Stimulated activated CD8-positive, alpha-beta memory T cell treated with anti-CD3 and anti-CD28 coated beads, Interleukin-2, amount 100 ng/mL, for 48 hours (primary cell): Measurements from ENCODE around the gene CEP128.

ENCODE experiments used
- DNase-seq, 2 donors: peaks; one replicate each; pipeline ENCODE4 v3.0.0-alpha.2; 2020; ENCODE audit warnings: low read depth in 2 of 2

CEP128 gene

DNA sequence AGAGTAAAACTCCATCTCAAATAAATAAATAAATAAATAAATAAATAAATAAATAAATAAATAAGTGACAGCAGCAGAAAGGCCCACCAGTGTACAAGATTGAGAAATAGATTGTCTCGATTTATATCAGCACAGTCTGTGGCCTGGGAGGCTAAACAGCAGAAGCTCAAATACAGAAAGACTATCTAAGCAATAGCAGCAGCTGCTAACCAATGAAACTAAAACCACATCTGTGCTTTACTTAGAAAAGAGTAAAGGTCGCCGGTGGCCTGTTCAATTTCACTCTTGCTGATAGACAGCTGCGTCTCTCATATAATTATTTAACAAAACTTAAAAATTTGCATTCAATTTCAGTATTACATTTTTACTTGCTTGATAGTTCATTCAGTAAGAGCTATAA, 325.7 kb downstream of the CEP128 start:
- DNase-seq: no peak

DNA sequence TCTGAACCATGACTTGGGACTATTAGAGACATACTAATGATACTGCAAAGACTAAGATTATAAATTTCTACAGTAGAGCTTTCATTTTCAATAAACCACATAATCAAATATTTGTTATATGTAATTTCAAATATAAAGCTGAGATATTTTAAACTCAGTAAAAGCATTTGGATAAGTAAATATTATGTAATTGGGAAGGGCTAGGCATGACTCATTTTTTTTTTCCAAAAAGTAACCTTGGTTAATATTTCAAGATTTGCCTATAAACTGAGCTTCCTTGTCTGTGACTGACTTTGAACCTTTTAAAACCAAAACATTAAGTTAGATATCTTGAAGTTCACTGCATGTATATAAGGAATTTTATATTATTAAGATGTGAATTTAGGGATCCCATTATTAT, 332.5 kb downstream of the CEP128 start:
- no peak for DNase-seq

DNA sequence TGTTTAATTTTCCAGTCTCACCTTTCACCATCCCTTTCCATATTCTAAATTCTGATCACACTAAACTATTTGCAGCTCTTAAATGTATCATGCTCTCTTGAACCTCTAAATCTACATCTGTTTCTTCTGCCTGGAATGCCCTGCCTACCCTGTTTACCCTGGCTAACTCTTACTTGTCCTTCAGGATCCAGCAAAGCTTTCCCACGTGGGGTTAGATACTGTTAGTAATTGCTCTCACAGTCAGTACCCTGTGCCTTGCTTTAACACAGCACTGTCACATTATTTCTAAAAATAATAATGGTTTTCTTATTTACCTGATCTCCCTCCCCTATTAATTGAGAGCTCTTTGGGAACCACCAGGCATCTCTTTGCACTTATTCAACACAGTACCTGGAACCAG, 333.0 kb downstream of the CEP128 start:
- DNase-seq: no peak

DNA sequence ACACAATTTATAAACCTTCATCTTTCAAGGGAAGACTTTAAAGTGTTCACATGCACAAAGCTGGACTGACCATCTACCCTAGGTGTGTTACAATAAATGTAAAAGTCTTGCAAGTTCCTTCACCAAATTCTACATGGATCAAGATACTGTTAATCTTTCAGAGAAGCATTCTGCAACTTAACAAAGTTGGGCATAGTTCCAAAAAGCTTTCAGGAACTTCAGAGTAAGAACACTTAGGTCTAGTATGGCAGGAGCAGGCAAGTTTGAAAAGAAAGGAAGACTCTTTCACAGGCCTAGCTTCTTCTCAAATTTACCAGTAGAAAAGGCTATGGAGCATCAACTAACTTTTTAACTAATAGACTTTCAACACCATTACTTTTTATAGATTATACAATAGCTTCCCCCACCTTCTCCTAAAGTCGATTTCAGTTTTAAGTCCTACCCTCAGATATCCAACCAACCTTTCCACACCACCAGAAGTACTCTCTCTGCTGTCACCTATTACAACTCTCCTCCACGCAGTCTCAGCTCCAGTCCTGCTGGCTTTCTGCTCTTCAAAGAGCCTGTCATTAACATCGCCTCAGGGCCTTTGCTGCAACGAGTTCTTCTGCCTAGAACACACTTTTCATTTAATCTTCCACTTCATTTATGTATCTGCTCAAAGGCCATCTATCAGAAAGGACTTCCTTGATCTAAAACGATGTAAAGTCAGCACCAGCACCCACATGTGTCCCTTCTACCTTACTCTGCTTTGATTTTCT, 333.9 kb downstream of the CEP128 start:
- no peak for DNase-seq

DNA sequence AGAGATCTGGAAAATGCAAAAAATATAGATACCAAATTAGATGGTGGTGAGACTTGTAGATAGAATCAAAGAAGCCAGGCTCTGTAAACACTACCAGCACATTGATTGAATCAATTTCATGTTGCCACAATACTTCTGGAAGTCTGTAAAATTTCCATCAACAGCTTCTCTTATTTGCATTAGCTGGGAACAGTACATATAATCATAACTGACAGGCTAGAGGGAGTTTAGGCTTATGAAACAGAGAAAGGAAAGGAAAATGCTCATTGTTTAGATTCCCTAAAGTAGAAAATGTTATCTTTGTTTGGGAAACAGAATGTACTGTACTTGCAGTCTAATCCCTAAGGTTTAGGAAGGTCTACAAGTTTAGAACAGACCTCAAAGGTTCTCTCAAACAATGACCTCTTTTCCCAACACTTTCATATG, 335.2 kb downstream of the CEP128 start:
- DNase-seq: no peak

DNA sequence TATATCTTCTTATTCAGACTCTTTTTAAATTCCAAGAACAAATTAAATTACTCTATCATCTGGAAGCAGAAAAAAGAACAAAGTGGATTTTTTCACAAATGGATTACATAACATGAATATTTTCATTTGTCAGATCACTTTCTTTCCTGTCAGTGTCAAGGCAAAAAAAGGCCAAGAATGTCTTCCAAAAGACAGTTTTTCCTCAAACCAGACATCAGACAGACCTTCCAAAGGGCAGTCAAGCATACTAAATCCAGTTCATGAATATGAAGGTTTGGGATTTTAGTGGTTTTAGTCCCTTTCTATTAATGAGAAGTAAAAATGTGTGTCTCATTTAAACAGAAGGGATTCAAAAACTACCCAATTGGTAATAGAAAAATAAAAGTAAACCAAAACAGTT, 336.0 kb downstream of the CEP128 start:
- no peak for DNase-seq

DNA sequence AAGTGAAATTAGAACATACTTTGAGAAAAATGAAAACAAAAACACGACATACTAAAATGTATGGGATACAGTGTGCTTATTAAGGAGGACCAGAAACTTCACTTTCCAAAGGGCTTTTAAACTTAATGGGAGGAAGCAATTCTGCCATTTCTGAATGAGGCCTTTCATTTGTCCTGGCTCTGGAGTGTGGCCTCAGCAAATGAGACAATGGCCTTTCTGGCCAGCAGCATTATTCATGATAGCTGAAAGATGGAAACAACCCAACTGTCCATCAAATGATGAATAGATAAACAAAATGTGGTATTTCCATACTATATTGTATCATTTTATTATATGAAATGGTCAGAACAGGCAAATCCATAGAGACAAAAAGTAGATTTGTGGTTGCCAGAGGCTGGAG, 338.6 kb downstream of the CEP128 start:
- no peak for DNase-seq

DNA sequence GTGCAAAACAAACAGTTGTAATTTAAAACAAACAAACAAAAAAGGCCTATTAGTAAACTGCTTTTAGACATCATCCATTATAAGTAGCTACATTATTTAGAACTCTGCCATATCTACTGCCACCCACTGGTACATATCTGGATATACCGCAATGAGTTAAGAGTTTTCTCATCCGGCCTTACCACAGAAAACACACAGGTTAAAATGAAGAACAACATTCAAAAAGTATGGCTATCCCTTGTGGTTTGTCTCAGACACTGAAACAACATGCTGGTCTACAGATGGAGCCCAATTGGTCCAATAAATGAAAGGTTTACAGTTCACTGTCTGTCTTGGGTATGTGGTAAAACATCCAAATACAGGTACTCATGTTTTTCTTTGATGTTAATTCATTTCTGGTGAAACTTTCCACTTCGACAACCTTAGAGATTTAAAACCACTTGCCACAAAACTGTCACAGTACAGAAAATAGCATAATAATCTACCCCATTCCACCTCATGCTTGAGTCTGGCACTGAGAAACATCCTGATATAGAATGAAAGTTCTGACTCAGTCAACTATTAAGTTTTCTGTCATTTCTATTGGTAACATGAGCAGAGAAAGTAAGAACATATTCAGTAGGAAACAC, 354.3 kb downstream of the CEP128 start:
- DNase-seq: no peak

DNA sequence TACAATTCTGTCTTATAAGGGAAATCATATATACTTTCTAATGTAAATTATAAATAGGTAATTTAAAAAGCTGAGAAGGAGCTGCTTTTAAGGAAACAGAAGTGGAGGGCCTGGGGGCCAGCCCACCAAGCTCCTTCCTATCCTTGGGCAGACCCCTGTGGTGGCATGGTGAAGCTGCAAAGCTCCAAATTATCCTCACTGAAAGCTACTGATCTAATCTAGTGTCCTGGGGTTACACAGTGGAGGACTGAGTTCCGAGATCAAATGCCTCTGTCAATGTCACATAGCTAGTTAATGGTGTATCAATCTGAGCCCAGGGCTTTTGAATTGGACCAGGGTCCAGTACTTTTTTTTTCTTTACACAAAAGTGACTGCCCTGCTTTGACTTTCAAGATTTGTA, 355.4 kb downstream of the CEP128 start:
- DNase-seq: no peak

DNA sequence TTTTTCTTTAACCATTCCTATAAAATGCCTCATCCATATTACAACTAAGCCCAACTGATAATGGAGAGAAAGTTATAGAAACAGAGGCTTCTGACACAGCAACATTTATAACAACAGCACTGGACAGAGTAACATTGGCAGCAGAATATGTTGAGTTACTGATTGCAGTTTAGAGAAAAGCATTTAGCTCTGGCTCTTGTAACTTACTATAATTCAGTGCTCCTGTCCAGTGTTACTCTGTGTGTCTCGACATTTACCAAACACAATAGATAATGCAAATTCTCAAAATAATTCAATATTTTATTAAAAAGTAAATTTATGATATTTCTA, 356.1 kb downstream of the CEP128 start:
- DNase-seq: no peak

DNA sequence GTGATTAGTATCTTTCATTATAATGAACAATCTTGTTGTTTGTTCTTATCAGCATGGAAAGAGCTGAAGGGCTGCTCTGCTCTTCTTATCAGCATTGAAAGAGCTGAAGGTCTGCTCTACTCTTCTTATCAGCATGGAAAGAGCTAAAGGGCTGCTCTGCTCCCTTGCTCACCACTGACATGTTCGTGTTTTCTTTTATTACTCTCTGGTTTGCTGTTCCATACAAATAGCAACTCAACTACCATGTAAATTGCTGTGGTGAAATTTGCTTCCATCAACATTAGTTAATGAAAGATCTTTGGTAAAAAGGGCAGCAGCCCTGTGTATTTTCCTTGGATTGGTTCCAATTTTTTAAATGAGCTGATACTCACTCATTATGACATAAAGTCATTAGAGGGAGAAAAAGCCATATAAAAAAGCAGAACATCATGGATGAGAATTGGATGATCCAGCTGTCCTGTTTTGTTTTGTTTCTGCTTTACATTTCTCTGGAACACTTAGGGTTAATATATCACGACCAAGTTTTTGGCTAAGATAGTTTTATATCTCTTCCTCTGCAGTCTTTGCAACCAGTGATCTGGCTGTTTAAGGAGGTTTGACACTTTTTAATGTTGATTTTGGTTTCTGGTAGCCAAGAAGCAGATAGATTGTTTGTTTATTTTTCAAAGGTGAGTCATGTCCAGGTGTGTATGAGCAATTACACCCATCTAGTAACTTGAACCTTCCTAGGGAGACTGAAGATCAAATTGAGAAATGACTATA, 356.6 kb downstream of the CEP128 start:
- no peak for DNase-seq

DNA sequence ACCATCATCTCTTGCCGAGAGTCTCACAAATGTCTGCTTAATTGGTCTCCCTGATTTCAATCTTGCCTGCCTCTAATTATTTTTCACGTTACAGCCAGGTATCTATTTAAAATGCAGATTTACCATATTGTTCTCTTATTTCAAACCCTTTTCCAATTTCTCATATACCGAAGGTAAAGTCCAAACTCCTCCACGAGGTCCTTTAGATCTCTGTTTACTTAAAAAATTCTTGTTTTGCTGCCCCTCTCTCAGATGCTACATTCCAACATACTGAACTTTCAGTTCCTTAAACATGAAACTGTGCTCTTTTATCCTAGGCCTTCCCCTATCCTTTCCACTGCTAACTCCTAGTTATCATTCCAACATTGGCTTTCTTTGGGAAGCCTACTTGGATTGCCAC, 363.9 kb downstream of the CEP128 start:
- DNase-seq: no peak

DNA sequence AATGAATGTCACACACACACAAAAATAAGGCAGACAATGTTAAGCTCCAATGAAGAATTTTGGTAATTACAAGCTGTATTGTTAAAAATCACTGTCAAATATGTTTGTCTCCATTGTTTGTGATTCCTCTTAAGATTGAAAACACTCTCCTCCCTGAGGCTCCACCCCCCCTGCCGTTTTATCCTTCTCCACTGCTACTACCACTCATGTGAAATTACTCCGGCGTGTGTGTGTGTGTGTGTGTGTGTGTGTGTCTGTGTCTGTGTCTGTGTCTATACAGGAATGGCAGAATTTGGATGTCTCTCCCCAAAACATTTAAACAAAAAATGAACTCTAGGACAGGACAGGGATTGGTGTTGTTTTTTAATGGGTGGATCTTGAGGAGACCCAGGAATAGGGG, 365.1 kb downstream of the CEP128 start:
- no peak for DNase-seq

DNA sequence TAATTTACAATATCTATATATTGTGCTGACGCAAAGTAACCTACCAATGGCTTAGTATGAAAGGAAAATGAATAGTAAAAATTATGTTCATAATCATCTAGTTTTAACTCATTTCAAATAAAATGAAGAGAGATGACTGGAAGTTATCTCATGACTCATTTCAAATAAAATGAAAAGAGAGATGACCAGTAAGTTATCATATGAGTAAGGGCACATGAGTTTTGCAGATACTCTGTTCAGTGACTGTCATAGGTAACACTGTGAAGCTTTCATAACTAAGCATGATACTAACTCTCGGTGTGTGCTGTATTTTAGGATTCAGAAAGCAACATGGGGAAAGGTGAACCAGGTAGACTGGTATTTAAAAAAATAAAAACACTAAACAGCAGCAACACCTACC, 365.8 kb downstream of the CEP128 start:
- DNase-seq: no peak

DNA sequence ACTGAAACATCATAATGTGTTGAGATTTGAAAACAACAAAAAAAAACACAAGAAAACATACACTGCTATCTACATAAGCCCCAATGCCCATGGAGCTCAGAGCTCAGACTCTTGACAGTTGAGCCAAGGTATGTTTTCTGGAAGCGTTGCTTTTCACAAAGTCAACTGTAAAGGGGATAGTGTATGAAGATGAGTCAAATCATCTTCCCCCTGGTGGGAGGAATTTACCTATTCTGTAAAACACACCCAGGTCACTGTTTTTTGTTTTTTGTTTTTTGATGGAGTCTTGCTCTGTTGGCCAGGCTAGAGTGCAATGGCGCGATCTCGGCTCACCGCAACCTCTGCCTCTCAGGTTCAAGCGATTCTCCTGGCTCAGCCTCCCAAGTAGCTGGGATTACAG, 368.9 kb downstream of the CEP128 start:
- DNase-seq: no peak

DNA sequence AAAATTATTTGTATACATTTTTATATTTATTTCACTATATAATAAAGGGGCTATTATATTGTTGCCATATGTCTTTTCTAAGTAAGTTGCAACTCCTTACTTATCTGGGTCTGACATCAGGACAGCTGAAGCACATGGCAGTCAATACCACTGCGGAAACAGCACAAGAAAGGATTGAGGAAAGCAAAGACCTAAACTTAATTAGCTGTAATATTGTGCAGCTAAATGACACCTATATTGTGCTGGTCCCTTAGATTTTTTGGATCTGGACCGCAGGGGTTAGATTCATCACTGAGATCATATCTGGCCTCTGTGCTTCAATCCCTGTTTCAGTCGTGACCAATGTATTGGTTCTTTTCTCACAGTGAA, 370.6 kb downstream of the CEP128 start:
- DNase-seq: no peak

DNA sequence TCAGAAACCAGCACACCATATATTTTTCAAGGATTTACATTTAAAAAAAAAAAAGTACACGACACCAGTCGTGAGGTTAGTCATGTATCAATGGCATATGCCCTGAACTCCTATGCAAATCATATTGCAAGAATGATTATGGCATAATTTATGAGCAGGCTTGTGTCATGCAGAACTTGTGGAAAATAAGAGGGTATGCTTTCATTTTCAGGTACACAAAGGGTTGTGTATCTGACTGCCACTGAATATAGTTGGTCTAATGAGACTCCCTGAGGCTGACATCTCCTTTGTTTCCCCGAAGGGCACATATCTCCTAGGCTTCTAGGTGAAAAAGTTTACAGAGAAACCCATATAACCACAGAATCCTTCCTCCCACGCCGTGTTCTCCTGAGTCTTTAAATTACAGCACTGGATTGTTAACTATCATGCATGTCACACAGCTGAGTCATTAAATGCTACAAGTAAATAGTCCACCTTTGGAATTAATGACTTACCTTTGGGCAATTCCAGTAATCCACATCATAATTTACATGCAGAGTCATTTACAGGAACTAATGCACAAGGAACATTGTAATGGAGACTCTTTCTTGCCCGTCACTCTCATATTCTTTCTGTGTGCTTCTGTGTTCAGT, 373.5 kb downstream of the CEP128 start:
- DNase-seq: no peak

DNA sequence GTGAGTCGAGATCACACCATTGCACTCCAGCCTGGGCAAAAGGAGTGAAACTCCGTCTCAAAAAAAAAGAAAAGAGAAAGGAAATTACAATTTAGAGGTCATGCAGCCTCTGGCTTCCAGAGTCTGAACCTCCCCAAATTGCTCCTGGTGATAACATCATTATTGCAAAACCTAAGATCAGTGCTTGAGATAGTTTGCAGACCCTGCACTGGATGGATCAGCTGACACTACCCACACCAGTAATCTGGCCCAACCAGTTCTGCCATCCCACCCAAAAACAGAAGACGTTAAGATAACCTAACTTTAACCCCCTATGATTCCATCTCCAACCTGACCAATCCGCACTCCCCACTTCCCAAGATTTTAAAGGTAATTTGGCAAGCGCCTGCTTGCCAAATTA, 376.5 kb downstream of the CEP128 start:
- no peak for DNase-seq

DNA sequence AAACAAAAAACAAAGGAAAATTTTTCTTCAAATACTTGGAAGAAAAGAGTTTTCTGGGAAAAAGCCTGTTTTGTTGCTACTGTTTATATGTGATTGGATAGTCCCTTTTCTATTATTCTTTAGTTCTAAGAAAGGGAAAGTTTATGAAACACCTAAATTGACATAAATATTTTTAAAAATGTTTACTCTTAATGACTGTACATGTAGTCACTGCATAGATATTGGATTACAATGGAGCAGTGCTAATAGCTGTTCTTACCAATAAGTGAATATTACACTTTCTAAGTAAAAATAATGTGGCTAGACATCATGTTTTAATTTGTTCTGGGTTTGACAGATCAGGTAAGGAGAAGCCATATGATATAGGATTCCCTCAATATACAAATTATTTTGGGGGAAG, 377.5 kb downstream of the CEP128 start:
- DNase-seq: no peak

DNA sequence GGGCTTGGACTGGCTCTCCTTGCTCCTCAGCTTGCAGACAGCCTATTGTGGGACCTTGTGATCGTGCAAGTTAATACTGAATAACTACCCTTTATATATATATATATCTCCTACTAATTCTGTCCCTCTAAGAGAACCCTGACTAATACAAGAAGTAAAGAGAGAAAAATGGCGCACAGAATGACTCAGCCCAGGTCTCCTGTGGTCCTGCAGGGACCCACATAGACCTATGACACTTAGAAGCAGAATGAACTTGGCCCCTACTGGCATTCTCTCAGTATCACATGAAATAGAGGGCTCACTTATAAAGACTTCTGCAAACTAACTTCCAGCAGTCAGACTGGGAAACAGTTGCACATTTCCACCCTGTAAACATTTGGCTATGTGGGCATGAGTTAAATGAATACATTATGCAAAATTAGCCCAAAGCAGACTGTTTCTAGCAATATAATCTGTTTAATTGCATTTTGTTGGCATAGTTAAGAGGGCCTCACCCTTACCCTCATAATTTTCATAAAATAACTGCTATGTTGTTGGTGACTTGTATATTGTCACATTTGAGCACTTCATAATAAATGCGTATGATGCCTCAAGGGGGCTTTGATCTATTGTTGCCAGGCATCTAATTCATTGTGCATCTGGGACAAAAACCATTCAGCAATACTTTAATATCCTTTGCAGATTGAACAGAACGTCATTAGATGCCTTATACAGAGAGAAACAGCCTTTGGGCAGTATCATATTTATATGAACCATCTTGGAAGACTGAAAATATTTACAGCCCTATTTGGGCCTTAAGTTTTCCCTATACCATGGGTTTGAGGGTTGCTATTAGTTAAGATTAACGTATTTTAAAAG, 380.5 kb downstream of the CEP128 start:
- no peak for DNase-seq

DNA sequence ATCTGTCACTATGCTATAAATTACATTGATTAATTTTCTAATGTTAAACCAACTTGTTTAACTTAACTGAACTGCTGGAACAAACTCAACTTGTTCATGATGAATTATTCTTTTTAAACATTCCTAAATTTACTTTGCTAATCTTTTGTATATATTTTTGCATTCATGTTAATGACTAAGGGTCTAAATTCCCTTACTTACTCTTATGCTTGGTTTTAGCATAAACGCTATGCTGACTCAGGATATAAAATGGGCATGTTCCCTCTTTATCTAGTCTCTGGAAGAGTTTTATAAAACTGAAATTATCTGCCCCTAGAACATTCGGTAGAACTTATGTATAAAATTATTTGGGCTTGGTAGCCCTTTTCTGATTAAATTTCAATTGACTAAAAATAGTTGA, 387.4 kb downstream of the CEP128 start:
- DNase-seq: no peak

DNA sequence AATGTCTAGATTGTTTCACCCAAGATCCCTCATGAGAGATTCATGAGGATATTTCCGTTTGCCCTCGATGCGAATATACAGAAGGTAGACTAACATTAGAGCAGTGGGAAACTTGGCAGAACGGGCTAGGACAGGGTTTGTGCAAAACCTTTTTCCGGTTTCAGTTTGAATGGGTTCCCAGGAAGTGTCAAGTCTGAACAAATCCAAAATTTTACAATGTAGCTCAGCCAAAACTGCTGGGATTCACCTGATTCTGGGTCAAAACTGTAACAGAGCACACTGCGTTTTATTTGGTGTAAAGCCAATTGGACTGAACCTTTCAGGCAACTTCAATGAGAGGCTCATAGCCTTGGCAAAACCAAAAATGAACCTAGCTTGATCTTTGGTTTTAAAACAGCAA, 392.4 kb downstream of the CEP128 start:
- no peak for DNase-seq
